Astrocyte of the spinal cord (primary cell): ENCODE results near the gene OR2V1.
"Not testable (repeated sequence)": the region's sequence is repeated elsewhere in the genome, so short reads cannot be mapped to it uniquely, and the experiment has no call there.

Experiments used
- DNase-seq: peaks from one replicate; pipeline ENCODE4 v3.0.0; 2011; ENCODE audit warnings: low read depth, low spot score
- H3K4me3 ChIP-seq: 2 replicates; pipeline ENCODE4 v1.5.1; 2011; ENCODE audit warnings: low read depth, mild to moderate bottlenecking, low read length, moderate library complexity
- CTCF ChIP-seq: IDR thresholded peaks from 2 replicates; pipeline ENCODE4 v1.5.1; 2012; ENCODE audit warnings: low read depth, mild to moderate bottlenecking, low read length, inconsistent platforms
- in situ Hi-C: cut with HindIII; loops from 2 replicates; pipeline ENCODE4 v1.10.0; 2017; ENCODE audit warnings: low sequenced_read_pairs

Gene OR2V1

GRCh38 chr5:181109489-181110013 lies 21.4 kb downstream of the OR2V1 start:
- in situ Hi-C loops, result no loop called here
- DNase-seq, result no peak
- TF ChIP-seq CTCF, result no peak
- no peak overlapping the region for H3K4me3 ChIP-seq

- in situ Hi-C loops, result no loop called here
- no peak overlapping the region for H3K4me3 ChIP-seq
- no peak for DNase-seq
- TF ChIP-seq CTCF, result no peak
Measured at GRCh38 chr5:181108578-181109165, 22.3 kb downstream of the OR2V1 start.

- in situ Hi-C loops, result no loop called here
- H3K4me3 ChIP-seq, result no peak overlapping the region
- TF ChIP-seq CTCF, result no peak
- no peak for DNase-seq
Measured at GRCh38 chr5:181107699-181108098, 23.3 kb downstream of the OR2V1 start.

- in situ Hi-C loops, result no loop called here
- no peak for TF ChIP-seq CTCF
- no peak overlapping the region for H3K4me3 ChIP-seq
- no peak for DNase-seq
Measured at GRCh38 chr5:181105391-181106025, 25.5 kb downstream of the OR2V1 start.

- DNase-seq, in situ Hi-C loops, H3K4me3 ChIP-seq: not testable (repeated sequence)
Measured at GRCh38 chr5:181104606-181105390, 26.2 kb downstream of the OR2V1 start.

GRCh38 chr5:181104259-181104568 lies 26.8 kb downstream of the OR2V1 start:
- H3K4me3 ChIP-seq, in situ Hi-C loops, DNase-seq: not testable (repeated sequence)

- DNase-seq, H3K4me3 ChIP-seq, in situ Hi-C loops: not testable (repeated sequence)
Measured at GRCh38 chr5:181101930-181102674, 28.9 kb downstream of the OR2V1 start.

GRCh38 chr5:181101030-181101641 lies 29.8 kb downstream of the OR2V1 start:
- H3K4me3 ChIP-seq, DNase-seq, in situ Hi-C loops: not testable (repeated sequence)
